AG04449 (cell line): Measurements from ENCODE around the gene RELN.

Experiments used
- CTCF ChIA-PET: fragments of 350-600 bp; formaldehyde crosslinking; extraction: SDS; loops from one replicate; lab custom pipeline; 2021; ENCODE audit warnings: antibody characterized with exemption; lab: Yijun Ruan, JAX
- POLR2A ChIA-PET: fragments of 400-600, 350-600 bp; formaldehyde crosslinking; extraction: SDS; loops from one replicate; lab custom pipeline; 2020; ENCODE audit warnings: antibody characterized with exemption, inconsistent platforms; lab: Yijun Ruan, JAX
- DNase-seq: peaks from one replicate; pipeline ENCODE4 v3.0.0-alpha.2; 2010; ENCODE audit warnings: low read depth, low spot score
- H3K4me3 ChIP-seq: 2 replicates; pipeline ENCODE4 v1.5.1; 2011; ENCODE audit warnings: low read depth, mild to moderate bottlenecking, control low read depth, low read length
- TF ChIP-seq, protein P1 (sequence below): IDR thresholded peaks from one replicate; pipeline ENCODE4 v1.5.1; 2011; ENCODE audit warnings: mild to moderate bottlenecking, moderate library complexity, low read length, control low read depth, inconsistent platforms; ENCODE audit not compliant: insufficient read depth; ENCODE audit errors: missing control alignments

The RELN gene

DNA sequence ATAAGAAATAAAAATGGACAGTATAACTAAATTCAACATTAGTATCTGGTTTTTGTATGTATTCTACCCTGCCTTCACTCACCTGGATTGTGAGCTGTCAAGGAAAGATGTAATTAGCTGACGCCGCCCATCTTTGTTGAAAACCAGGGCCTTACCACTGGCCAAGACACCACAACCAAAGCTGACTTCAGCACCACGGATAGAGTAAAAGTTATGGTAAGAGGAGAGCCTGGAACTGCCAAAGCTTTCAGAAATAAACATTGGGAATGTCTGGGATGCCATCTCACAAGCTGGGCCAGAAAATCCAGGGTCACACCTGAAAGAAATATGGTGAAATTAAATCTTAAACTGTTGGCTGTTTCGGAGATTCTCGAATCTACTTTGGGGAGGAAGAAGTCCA, 353.3 kb downstream of the RELN start:
- ChIA-PET POLR2A (no interaction called here), CTCF (interaction anchor here (0.9 kb wide), 1 partner anchor 22 kb away, joined by 3 read pairs; no protein-coding TSS in a partner anchor)
- no peak overlapping the region for H3K4me3 ChIP-seq
- no peak for DNase-seq
- TF ChIP-seq, protein P1, sequence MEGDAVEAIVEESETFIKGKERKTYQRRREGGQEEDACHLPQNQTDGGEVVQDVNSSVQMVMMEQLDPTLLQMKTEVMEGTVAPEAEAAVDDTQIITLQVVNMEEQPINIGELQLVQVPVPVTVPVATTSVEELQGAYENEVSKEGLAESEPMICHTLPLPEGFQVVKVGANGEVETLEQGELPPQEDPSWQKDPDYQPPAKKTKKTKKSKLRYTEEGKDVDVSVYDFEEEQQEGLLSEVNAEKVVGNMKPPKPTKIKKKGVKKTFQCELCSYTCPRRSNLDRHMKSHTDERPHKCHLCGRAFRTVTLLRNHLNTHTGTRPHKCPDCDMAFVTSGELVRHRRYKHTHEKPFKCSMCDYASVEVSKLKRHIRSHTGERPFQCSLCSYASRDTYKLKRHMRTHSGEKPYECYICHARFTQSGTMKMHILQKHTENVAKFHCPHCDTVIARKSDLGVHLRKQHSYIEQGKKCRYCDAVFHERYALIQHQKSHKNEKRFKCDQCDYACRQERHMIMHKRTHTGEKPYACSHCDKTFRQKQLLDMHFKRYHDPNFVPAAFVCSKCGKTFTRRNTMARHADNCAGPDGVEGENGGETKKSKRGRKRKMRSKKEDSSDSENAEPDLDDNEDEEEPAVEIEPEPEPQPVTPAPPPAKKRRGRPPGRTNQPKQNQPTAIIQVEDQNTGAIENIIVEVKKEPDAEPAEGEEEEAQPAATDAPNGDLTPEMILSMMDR, result no peak

DNA sequence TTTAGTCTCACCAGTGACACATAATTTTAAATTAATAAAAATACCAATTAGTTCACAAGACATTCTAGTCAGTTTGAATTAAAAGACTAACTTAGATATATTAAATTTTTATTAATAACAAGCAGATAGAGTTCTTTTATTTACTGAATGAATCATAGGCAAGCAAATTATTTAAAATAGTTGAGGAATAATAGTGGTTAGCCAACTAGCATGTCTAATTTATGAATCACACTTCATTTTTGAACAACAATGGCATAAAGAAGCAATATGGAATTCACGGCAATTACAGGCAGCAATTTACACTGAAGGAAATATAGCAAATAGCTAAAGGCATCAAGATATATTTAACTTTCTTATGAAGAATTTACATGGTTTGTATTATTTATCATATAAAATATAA, 356.5 kb downstream of the RELN start:
- TF ChIP-seq, protein P1, result no peak
- DNase-seq, result no peak
- no peak overlapping the region for H3K4me3 ChIP-seq
- POLR2A ChIA-PET, result no interaction called here
- CTCF ChIA-PET, result interaction anchor here (1.0 kb wide), 1 partner anchor 11 kb away, joined by 3 read pairs; no protein-coding TSS in a partner anchor

DNA sequence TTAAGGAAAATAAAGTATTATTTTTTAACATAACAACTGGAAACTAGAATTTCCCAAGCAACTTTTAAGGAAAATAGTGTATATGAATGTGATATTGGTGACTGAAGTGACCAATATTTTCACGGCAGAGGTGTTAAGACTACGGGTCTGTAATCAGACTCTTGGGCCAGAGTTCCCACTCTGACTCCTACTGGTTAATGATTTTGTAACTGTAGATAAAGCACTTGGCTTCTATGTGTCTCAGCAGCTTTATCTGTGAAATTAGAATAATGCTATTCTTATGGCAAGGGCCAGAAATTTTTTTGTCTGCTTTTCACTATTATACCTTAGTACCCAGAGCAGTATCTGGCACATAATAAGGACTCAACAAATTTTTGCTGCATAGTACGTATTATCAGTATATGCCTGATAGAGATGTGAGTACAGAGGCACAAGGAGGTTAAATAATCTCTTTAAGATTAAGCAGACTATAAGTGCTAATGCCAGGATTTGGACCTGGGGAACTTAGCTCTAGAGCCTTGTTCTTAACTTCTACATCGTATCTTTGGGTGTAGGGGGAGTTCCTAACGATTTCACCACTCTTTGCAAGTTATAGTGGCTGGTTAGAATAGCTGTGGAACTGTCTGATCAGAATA, 357.3 kb downstream of the RELN start:
- H3K4me3 ChIP-seq, result no peak overlapping the region
- CTCF ChIA-PET, result interaction anchor here (1.0 kb wide), 1 partner anchor 10 kb away, joined by 3 read pairs; no protein-coding TSS in a partner anchor
- TF ChIP-seq, protein P1, result no peak
- DNase-seq, result no peak
- POLR2A ChIA-PET, result no interaction called here

DNA sequence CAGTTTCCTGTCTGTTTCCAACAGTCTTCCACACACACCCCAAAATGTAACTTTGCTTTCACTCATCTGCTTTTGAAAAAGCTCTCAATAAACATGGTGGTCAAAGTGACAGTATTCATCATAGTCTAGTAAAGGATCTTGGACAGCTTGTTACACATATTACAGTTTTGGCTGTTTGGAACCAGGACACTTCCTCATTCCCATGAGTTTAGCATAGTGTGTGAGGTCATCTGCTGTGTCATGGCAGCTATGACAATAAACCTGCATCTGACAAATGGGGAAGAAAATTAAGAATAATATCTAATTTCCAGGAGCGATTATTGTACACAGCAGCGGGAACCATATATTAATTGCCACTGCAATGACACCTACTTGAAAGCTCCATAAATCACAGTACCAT, 359.1 kb downstream of the RELN start:
- H3K4me3 ChIP-seq, result no peak overlapping the region
- ChIA-PET CTCF (no interaction called here), POLR2A (no interaction called here)
- DNase-seq, result no peak
- TF ChIP-seq, protein P1, result no peak

DNA sequence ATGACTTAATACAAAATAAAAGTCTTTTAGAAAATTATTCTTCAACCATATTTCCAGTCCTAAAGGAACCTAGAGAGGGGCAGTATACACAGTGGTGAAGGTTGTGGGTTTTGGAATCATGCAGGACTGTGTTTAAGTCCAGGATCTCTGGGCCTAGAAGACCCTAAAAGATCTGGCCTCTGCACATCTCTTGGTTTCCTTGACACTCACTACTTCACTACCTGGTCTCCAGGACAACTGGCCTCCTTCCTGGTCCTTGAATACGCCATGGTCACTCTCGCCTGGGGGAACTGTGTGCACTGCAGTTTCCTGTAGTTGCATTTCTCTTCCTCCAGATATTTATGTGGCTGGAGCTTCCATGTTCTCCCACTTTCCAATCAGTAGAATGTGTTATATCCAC, 360.7 kb downstream of the RELN start:
- TF ChIP-seq, protein P1, result no peak
- no peak overlapping the region for H3K4me3 ChIP-seq
- ChIA-PET CTCF (no interaction called here), POLR2A (no interaction called here)
- DNase-seq, result no peak

DNA sequence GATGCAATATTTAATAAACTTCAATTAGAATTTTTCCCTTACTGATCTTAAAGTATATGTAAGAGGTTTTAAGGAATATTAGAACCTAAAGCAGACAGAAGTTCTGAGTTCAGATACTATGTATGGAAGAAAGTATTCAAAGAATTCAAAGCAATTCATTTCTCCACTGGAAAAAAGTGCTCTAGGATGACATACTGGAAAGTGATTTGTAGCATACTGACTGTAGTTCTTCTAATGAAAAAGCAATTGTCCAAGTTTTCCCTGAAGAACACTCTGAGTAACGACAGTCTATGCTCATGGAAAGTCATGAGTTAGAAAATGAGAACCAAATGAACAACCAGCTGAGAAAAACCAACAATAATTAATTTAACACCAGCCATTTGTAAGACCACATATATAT, 362.7 kb downstream of the RELN start:
- no peak overlapping the region for H3K4me3 ChIP-seq
- POLR2A ChIA-PET, result no interaction called here
- DNase-seq, result no peak
- CTCF ChIA-PET, result interaction anchor here (5.1 kb wide), 1 partner anchor 13 kb away, joined by 36 read pairs; no protein-coding TSS in a partner anchor
- TF ChIP-seq, protein P1, result no peak
